ENCODE measurements around the gene OPCML.
A peak's percentile ranks its signal among the peaks of the same experiment; 100 is the strongest.

OPCML gene

GRCh38 chr11:133533205-133533604 is 904 bp upstream of the OPCML start:
- H3K4me3 Mint-ChIP-seq: no peak overlapping the region
- no peaks in the 10 kb centered on the region for H3K36me3 Mint-ChIP-seq (ENCODE audit: low read depth)
- no peak overlapping the region for H3K27ac Mint-ChIP-seq
- TF ChIP-seq CTCF (IDR thresholded peaks at IDR 0.05; ENCODE audit: unreplicated experiment in 3 of 3): no peak
- peaks cover 8% of the 10 kb centered on the region for H3K4me1 Mint-ChIP-seq
- H3K9me3 Mint-ChIP-seq: no peaks in the 10 kb centered on the region
- H3K27me3 Mint-ChIP-seq (ENCODE audit: low read depth): peaks cover 73% of the 10 kb centered on the region

- no peak for TF ChIP-seq CTCF (IDR thresholded peaks at IDR 0.05; ENCODE audit: unreplicated experiment in 3 of 3)
- H3K27me3 Mint-ChIP-seq (ENCODE audit: low read depth): peaks cover 83% of the 10 kb centered on the region
- no peak overlapping the region for H3K27ac Mint-ChIP-seq
- H3K4me3 Mint-ChIP-seq: peak overlapping the region; percentile 32 to 73 (median 52)
- peaks cover 8% of the 10 kb centered on the region for H3K4me1 Mint-ChIP-seq
- no peaks in the 10 kb centered on the region for H3K36me3 Mint-ChIP-seq (ENCODE audit: low read depth)
- H3K9me3 Mint-ChIP-seq: no peaks in the 10 kb centered on the region
Observed at GRCh38 chr11:133531458-133531857, 843 bp downstream of the OPCML start.

GRCh38 chr11:133530501-133530835 is 1.8 kb downstream of the OPCML start:
- peak; percentile 10 to 23 (median 21) for TF ChIP-seq CTCF (IDR thresholded peaks at IDR 0.05; ENCODE audit: unreplicated experiment in 3 of 3)
- no peak overlapping the region for H3K27ac Mint-ChIP-seq
- no peak overlapping the region for H3K4me3 Mint-ChIP-seq

DNA sequence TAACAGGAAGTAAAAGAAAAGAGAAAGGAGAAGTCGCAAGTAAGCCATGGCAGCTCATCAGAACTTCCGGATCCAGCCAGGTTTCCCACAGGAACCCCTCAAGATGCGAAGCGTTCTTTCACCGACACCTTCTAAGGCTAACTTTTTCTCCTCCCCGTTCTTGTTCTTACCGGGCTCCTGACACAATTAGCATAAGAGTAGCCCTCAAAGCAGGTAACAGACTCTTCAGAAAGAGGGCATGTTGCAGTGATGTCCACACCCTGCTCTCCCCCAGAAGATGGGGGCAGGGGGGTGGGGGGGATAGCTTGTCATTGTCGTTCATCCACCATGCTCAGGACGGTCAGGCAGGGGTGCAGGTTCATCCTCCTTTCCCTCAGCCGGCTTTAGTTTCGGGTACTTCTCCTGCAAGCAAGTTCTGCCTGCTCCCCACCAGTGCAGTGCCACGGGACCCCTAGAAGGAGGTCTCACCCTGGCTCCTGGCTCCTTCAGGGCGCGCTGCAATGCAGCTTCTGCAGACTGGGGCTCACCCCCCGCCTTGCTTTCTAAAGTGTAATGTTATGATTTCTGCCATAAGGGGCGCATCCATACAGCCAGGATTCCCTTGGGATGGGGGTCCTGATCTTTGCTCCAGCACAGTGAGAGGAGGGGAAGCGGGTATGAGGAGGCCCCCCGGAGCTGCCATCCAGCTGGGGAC is 2.3 kb downstream of the OPCML start:
- Mint-ChIP-seq H3K9me3 (no peaks in the 10 kb centered on the region), H3K4me1 (peaks cover 8% of the 10 kb centered on the region), H3K36me3 (ENCODE audit: low read depth) (no peaks in the 10 kb centered on the region), H3K27me3 (ENCODE audit: low read depth) (peaks cover 91% of the 10 kb centered on the region), H3K4me3 (no peak overlapping the region), H3K27ac (no peak overlapping the region)
- TF ChIP-seq CTCF (IDR thresholded peaks at IDR 0.05; ENCODE audit: unreplicated experiment in 3 of 3): no peak

More at GRCh38 chr11:133530501-133530835, 1.8 kb downstream of the OPCML start:
- H3K27me3 Mint-ChIP-seq (ENCODE audit: low read depth): peaks cover 92% of the 10 kb centered on the region
- no peaks in the 10 kb centered on the region for H3K9me3 Mint-ChIP-seq
- peaks cover 8% of the 10 kb centered on the region for H3K4me1 Mint-ChIP-seq
- H3K36me3 Mint-ChIP-seq (ENCODE audit: low read depth): no peaks in the 10 kb centered on the region

DNA sequence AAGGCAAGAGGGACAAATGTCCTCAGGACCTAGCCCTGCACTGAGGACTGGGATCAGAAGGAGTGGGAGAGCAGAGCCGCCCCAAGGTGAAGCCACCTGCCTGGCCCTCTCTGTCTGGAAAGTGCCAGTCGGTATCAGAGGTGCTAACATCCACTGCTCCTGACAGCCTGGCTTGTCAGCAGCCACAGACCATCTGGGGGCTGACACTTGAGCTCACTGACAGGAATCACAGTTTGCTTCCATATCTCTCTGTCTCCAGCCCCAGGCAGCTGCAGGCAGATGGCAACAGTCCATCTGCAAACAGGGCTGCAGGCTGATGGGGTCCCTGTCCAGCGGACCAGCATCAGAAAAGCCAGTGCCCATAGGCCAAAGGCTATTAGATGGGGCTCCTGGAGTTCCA is 5.5 kb downstream of the OPCML start:
- peaks cover 4% of the 10 kb centered on the region for H3K4me1 Mint-ChIP-seq
- no peaks in the 10 kb centered on the region for H3K36me3 Mint-ChIP-seq (ENCODE audit: low read depth)
- H3K27me3 Mint-ChIP-seq (ENCODE audit: low read depth): peaks cover 62% of the 10 kb centered on the region
- H3K4me3 Mint-ChIP-seq: no peak overlapping the region
- no peak overlapping the region for H3K27ac Mint-ChIP-seq
- no peak for TF ChIP-seq CTCF (IDR thresholded peaks at IDR 0.05; ENCODE audit: unreplicated experiment in 3 of 3)
- no peaks in the 10 kb centered on the region for H3K9me3 Mint-ChIP-seq

DNA sequence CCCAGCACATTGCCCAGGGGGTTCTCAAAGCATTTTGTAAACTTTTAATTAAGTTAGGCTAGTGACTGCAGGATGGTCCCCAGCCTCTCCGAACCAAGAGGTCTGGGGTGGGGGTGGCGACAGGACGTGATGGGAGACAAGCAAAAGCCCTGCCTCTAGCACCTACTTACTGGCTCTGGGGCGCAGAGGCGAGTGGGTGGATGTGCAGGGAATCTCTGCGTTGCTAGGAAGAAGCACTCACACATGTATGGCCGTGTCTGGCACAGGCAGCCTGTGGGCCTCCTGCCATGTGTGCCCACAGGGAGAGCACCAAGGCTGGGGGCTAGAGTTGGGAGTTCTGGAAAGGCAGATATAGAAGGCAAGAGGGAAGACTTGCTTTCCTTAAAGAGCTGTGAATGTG is 6.3 kb downstream of the OPCML start:
- H3K27ac Mint-ChIP-seq: no peak overlapping the region
- no peak for TF ChIP-seq CTCF (IDR thresholded peaks at IDR 0.05; ENCODE audit: unreplicated experiment in 3 of 3)
- H3K4me3 Mint-ChIP-seq: no peak overlapping the region
- H3K36me3 Mint-ChIP-seq (ENCODE audit: low read depth): no peaks in the 10 kb centered on the region
- H3K27me3 Mint-ChIP-seq (ENCODE audit: low read depth): peaks cover 54% of the 10 kb centered on the region
- H3K9me3 Mint-ChIP-seq: no peaks in the 10 kb centered on the region
- H3K4me1 Mint-ChIP-seq: no peaks in the 10 kb centered on the region
